OCI-LY3 (cell line): ENCODE results near the gene CRYBA2.

Experiments
- H2AFZ ChIP-seq: fragments of 200-600, 300-600 bp; shearing (Covaris generic); 2 replicates; pipeline ENCODE4 v1.6.0; 2014; ENCODE audit warnings: antibody characterized with exemption, low read depth, low read length
- H3K27ac ChIP-seq: fragments of 200-600, 300-600 bp; sonication (generic); 2 replicates; pipeline ENCODE4 v1.5.1; 2014; ENCODE audit warnings: mild to moderate bottlenecking, low read length, moderate library complexity, mixed read lengths
- H3K27me3 ChIP-seq: fragments of 200-600, 300-600 bp; sonication (generic); 2 replicates; pipeline ENCODE4 v1.6.1; 2014; ENCODE audit warnings: low read depth, low read length, mixed read lengths
- H3K36me3 ChIP-seq: fragments of 200-600, 300-600 bp; sonication (generic); replicated peaks from 2 replicates; pipeline ENCODE3; 2014; ENCODE audit warnings: low read depth, low read length, mixed read lengths
- H3K4me1 ChIP-seq: fragments of 300-600, 200-600 bp; sonication (generic); 2 replicates; pipeline ENCODE4 v1.6.1; 2014; ENCODE audit warnings: low read length, mixed read lengths
- H3K4me2 ChIP-seq: fragments of 200-600, 300-600 bp; sonication (generic); 2 replicates; pipeline ENCODE4 v1.6.1; 2014; ENCODE audit warnings: low read length, mixed read lengths
- H3K4me3 ChIP-seq: fragments of 300-600, 200-600 bp; sonication (generic); 2 replicates; pipeline ENCODE4 v1.5.1; 2014; ENCODE audit warnings: antibody characterized with exemption, mild to moderate bottlenecking, low read length, moderate library complexity
- H3K79me2 ChIP-seq: fragments of 300-600, 200-600 bp; shearing (Covaris generic); 2 replicates; pipeline ENCODE4 v1.6.1; 2014; ENCODE audit warnings: mild to moderate bottlenecking, low read length, mixed read lengths
- H3K9ac ChIP-seq: fragments of 300-600, 200-600 bp; shearing (Covaris generic); 2 replicates; pipeline ENCODE4 v1.6.0; 2014; ENCODE audit warnings: mild to moderate bottlenecking, low read length, moderate library complexity
- H3K9me3 ChIP-seq: fragments of 200-600, 300-600 bp; shearing (Covaris generic); 2 replicates; pipeline ENCODE4 v1.6.1; 2014; ENCODE audit warnings: low read length, mixed read lengths; ENCODE audit not compliant: insufficient read depth
- H4K20me1 ChIP-seq: fragments of 200-600, 300-600 bp; sonication (generic); 2 replicates; pipeline ENCODE4 v1.6.1; 2016; ENCODE audit warnings: low read length, mixed read lengths; ENCODE audit not compliant: insufficient read depth
- CTCF ChIP-seq: fragments of 200-600, 300-600 bp; sonication (generic); IDR thresholded peaks from 2 replicates; pipeline ENCODE4 v1.5.1; 2014; ENCODE audit warnings: antibody characterized with exemption, low read length, low read depth
- EZH2phosphoT487 ChIP-seq: fragments of 200-600 bp; shearing (Covaris generic); IDR thresholded peaks from 2 replicates; pipeline ENCODE4 v1.6.1; 2018; ENCODE audit warnings: antibody characterized with exemption, mixed run types, low read depth

Gene CRYBA2

GRCh38 chr2:218961651-218962570 is 31.3 kb downstream of the CRYBA2 start:
- Histone ChIP-seq H4K20me1 (no peaks in the 10 kb centered on the region), H3K4me3 (no peak overlapping the region), H3K27me3 (no peaks in the 10 kb centered on the region), H3K79me2 (no peaks in the 10 kb centered on the region), H3K4me2 (no peak overlapping the region), H3K9me3 (no peaks in the 10 kb centered on the region), H3K36me3 (no peaks in the 10 kb centered on the region), H3K4me1 (peaks cover 5% of the 10 kb centered on the region; the same call in 1 of the 2 replicates), H2AFZ (no peak overlapping the region), H3K27ac (no peak overlapping the region), H3K9ac (no peak overlapping the region)
- TF ChIP-seq EZH2phosphoT487 (no peak), CTCF (no peak)

GRCh38 chr2:218961229-218961628 is 32.0 kb downstream of the CRYBA2 start:
- Histone ChIP-seq H3K4me3 (no peak overlapping the region), H3K27ac (no peak overlapping the region), H4K20me1 (no peaks in the 10 kb centered on the region), H3K27me3 (no peaks in the 10 kb centered on the region), H3K79me2 (no peaks in the 10 kb centered on the region), H2AFZ (no peak overlapping the region), H3K4me2 (no peak overlapping the region), H3K36me3 (no peaks in the 10 kb centered on the region), H3K9me3 (no peaks in the 10 kb centered on the region), H3K9ac (no peak overlapping the region), H3K4me1 (peaks cover 5% of the 10 kb centered on the region; the same call in 1 of the 2 replicates)
- no peak for TF ChIP-seq CTCF
- no peak for TF ChIP-seq EZH2phosphoT487

GRCh38 chr2:218960309-218961165 is 32.7 kb downstream of the CRYBA2 start:
- H3K9ac ChIP-seq: no peak overlapping the region
- H3K4me2 ChIP-seq: no peak overlapping the region
- no peaks in the 10 kb centered on the region for H3K27me3 ChIP-seq
- no peaks in the 10 kb centered on the region for H3K79me2 ChIP-seq
- no peaks in the 10 kb centered on the region for H3K9me3 ChIP-seq
- H3K4me1 ChIP-seq: peaks cover 5% of the 10 kb centered on the region; the same call in 1 of the 2 replicates
- H2AFZ ChIP-seq: no peak overlapping the region
- H3K36me3 ChIP-seq: no peaks in the 10 kb centered on the region
- no peak for TF ChIP-seq CTCF
- TF ChIP-seq EZH2phosphoT487: no peak
- H4K20me1 ChIP-seq: no peaks in the 10 kb centered on the region
- H3K4me3 ChIP-seq: no peak overlapping the region
- H3K27ac ChIP-seq: no peak overlapping the region

- H3K9me3 ChIP-seq: no peaks in the 10 kb centered on the region
- peak overlapping the region; percentile 94 for H3K4me3 ChIP-seq
- no peaks in the 10 kb centered on the region for H3K27me3 ChIP-seq
- H2AFZ ChIP-seq: no peak overlapping the region
- peak overlapping the region; percentile 70 for H3K4me2 ChIP-seq
- H4K20me1 ChIP-seq: no peaks in the 10 kb centered on the region
- no peaks in the 10 kb centered on the region for H3K36me3 ChIP-seq
- H3K79me2 ChIP-seq: no peaks in the 10 kb centered on the region
- no peak for TF ChIP-seq EZH2phosphoT487
- no peak for TF ChIP-seq CTCF
- no peak overlapping the region for H3K27ac ChIP-seq
- H3K4me1 ChIP-seq: peaks cover 5% of the 10 kb centered on the region; the same call in 1 of the 2 replicates
- peak overlapping the region; percentile 32; the same call in 1 of the 2 replicates for H3K9ac ChIP-seq
These were observed 33.4 kb downstream of the CRYBA2 start for GRCh38 chr2:218959761-218960308.
